PFSK-1 (cell line): Measurements from ENCODE around the gene RAPGEF5.

Source experiments
- POLR2AphosphoS5 ChIP-seq: IDR thresholded peaks from 2 replicates; pipeline ENCODE4 v1.6.1; 2012; ENCODE audit warnings: low read depth, mild to moderate bottlenecking, control low read depth, low read length, moderate library complexity
- TAF1 ChIP-seq: IDR thresholded peaks from 2 replicates; pipeline ENCODE4 v1.6.1; 2012; ENCODE audit warnings: low read length, control low read depth, borderline replicate concordance; ENCODE audit not compliant: insufficient read depth

DNA sequence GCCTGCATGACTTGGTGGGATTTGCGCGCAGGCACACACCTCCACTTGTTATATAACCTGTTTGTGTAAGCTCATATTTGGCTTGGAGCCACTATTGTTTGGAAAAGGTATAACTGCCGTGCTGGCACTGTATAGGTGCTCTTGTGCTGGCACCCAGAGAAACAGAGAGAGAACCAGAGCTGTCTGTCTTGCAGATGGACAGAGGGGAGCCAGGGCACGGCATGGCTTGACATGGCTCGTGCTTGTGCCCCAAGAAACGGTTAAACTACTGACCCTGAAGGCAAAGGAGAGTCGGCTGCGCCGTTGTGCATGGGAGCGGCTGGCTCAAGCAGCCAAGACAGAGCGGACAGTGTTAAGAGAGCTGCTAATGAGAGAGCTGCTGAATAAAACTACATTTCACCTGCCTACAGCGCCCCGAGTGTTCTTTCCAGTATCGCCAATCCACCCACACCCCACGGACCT is 23.2 kb downstream of the RAPGEF5 start:
- TF ChIP-seq POLR2AphosphoS5 (no peak), TAF1 (no peak)
